KOPT-K1 (cell line): ENCODE measurements around the gene RCCD1.

Source experiments
- H3K27ac ChIP-seq: fragments of 200-600 bp; sonication (generic); 2 replicates; pipeline ENCODE4 v1.5.1; 2016; ENCODE audit warnings: antibody characterized with exemption, mild to moderate bottlenecking, low read depth, low read length; ENCODE audit not compliant: poor library complexity, severe bottlenecking
- H3K36me3 ChIP-seq: fragments of 200-600 bp; sonication (generic); 2 replicates; pipeline ENCODE4 v1.5.1; 2017; ENCODE audit warnings: antibody characterized with exemption, mild to moderate bottlenecking, low read length, moderate library complexity; ENCODE audit not compliant: insufficient read depth
- H3K9me3 ChIP-seq: fragments of 200-600 bp; sonication (generic); 2 replicates; pipeline ENCODE4 v1.5.1; 2017; ENCODE audit warnings: antibody characterized with exemption, low read length, mild to moderate bottlenecking; ENCODE audit not compliant: insufficient read depth, poor library complexity, severe bottlenecking

The RCCD1 gene

DNA sequence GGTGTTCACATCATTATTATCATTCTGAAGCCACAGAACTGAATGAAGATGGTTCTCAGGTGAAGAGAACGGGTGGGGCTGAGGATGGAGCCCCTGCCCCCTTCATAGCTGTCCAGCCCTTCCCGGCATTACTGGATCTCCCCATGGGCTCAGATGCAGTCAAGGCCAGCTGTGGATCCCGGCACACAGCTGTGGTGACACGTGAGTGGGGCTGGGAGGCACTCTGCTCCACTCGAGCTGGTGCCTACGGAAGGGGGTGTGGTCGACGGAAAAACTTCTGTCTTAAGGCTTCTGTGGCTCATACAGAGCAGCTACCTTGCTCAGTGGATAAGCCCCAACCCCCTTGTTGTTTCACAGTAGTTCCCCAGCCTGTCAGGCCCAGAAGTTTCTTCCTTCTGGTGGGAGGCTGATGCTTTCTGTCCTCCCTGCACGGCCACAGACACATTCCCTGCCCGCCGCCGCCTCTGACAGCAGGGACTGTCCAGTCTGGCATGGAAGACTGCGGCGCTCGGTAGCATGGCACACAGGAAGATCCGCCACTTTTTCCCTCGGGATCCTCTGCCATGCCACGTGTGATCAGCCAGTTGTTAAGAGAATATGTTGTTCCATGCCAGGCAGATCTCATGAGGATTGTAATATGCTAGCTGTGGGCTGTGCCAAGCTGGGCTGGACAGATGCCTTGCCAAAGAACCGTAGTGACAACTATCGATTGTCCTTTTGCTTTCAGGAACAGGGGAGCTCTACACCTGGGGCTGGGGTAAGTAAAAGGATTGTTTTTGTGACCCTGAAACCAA lies 5.8 kb downstream of the RCCD1 start:
- Histone ChIP-seq H3K36me3 (peaks cover 80% of the 10 kb centered on the region), H3K9me3 (no peaks in the 10 kb centered on the region), H3K27ac (no peak overlapping the region)

GRCh38 chr15:90962021-90962420 lies 7.3 kb downstream of the RCCD1 start:
- peaks cover 95% of the 10 kb centered on the region for H3K36me3 ChIP-seq
- no peaks in the 10 kb centered on the region for H3K9me3 ChIP-seq
- no peak overlapping the region for H3K27ac ChIP-seq

DNA sequence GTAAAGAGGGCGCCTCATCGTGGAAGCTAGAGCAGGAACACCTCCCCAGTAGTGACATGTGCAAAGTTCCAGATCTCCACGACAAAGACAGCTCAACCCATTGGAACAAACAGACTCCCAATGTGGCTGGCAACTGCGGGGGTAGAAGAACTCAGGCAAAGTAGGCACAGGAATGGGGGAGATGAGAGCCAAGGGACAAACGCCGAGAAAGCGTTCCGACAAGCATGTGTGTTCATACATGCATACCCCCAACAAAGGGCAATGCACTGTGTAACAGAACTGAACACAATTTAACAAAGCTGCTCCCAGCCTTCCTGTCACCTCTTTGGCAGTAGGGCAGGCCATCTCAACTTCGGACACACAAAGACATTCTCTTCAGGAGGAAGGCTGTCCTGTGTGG lies 11.6 kb downstream of the RCCD1 start:
- no peaks in the 10 kb centered on the region for H3K9me3 ChIP-seq
- H3K36me3 ChIP-seq, result peaks cover 100% of the 10 kb centered on the region
- no peak overlapping the region for H3K27ac ChIP-seq

GRCh38 chr15:90967206-90967605 lies 12.5 kb downstream of the RCCD1 start:
- H3K27ac ChIP-seq, result no peak overlapping the region
- no peaks in the 10 kb centered on the region for H3K9me3 ChIP-seq
- peaks cover 98% of the 10 kb centered on the region for H3K36me3 ChIP-seq

DNA sequence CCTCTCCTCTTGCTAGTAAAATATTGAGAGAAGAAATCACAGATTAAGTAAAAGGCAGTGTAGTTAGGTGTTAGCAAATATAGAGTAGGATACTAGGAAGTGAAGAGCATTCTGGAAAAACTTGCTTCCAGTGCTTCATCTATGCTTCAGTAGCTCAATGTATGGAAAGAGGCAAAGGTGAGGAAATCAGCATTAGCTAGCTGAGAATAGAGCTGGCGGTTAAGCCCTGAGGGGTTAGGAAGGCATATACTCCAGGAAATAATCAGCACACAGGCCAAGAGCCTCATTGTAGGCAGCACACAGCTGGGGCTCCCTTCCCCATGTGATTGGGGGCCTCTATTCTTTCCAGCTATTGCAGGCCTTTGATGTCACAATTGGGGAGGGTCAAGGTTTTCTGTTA lies 13.8 kb downstream of the RCCD1 start:
- peaks cover 98% of the 10 kb centered on the region for H3K36me3 ChIP-seq
- H3K27ac ChIP-seq, result no peak overlapping the region
- no peaks in the 10 kb centered on the region for H3K9me3 ChIP-seq

DNA sequence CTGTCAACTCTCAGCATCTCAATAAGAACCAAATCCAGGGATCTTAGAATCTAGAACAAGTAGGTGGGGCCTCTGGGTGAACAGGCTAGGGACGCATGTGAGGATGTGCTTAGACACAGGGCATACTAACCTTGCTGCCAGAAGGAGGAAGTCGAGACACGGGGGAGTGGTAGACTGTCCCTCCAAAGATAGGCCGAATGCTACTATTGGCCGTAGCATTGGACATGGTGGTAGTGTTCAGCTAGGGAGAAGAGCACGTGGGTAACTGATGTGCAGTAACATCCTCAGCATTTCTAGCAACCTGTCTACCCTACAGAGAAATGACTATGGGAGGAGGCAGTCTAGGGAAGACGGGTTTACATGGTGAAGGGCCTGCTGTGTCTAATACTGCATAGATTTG lies 15.6 kb downstream of the RCCD1 start:
- H3K9me3 ChIP-seq, result no peaks in the 10 kb centered on the region
- H3K36me3 ChIP-seq, result peaks cover 98% of the 10 kb centered on the region
- H3K27ac ChIP-seq, result no peak overlapping the region

DNA sequence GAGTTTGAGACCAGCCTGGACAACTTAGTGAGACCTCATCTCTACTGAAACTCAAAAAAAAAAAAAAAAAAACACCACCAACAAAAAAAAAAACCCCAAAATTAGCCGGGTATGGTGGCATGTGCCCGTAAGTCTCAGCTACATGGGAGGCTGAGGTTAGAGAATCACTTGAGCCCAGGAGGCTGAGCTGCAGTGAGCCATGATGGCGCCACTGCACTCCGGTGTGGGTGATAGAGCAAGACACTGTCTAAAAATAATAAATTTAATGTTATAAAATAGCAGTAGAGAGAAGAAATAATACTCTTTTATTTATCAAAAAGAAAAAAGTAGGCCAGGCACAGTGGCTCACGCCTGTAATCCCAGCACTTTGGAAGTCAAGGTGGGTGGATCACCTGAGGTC lies 17.4 kb downstream of the RCCD1 start:
- Histone ChIP-seq H3K9me3 (no peaks in the 10 kb centered on the region), H3K36me3 (peaks cover 98% of the 10 kb centered on the region), H3K27ac (no peak overlapping the region)

GRCh38 chr15:90974216-90974615 lies 19.5 kb downstream of the RCCD1 start:
- H3K9me3 ChIP-seq, result no peaks in the 10 kb centered on the region
- H3K27ac ChIP-seq, result no peak overlapping the region
- peaks cover 98% of the 10 kb centered on the region for H3K36me3 ChIP-seq

DNA sequence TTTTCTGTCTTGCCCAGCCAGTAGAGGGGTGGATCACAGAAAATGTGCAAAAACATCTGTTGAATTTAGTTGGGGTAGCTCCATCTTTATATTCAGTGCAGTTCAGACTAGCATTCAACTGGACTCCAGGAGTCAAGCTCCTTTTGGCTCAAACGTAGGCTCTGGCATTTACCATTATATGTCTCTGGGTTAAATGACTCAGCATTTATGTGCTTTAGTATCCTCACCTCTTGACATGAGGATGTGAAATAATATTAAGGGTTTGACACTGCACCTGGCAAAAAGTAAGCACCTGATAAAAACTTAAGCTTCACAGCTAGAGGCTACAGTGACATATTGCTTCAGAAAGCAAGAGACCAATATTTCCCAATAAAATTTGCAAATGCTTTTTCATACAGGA lies 24.9 kb downstream of the RCCD1 start:
- H3K36me3 ChIP-seq, result peaks cover 100% of the 10 kb centered on the region
- H3K9me3 ChIP-seq, result no peaks in the 10 kb centered on the region
- H3K27ac ChIP-seq, result no peak overlapping the region

DNA sequence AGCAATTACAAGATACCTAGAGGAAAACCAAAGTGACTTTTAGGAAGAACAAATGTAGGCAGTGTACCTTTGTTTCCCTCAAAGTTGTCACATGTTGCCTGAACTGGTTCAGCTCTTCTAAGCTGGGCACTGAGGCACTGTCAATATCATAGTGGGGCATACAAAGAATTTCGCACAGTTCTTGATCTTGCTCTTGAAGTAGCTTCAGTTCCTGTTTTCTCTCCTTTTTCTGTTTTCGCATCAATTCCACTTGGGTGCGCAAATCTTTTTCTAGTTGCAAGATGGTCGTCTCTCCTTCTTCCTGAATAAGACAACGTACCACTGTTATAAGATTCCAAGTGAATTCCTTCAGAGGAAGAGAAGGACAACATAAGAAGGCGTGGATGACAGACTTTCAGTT lies 27.0 kb downstream of the RCCD1 start:
- H3K36me3 ChIP-seq, result peaks cover 86% of the 10 kb centered on the region
- H3K27ac ChIP-seq, result no peak overlapping the region
- H3K9me3 ChIP-seq, result no peaks in the 10 kb centered on the region

GRCh38 chr15:90982135-90982534 lies 27.5 kb downstream of the RCCD1 start:
- no peaks in the 10 kb centered on the region for H3K9me3 ChIP-seq
- peaks cover 86% of the 10 kb centered on the region for H3K36me3 ChIP-seq
- H3K27ac ChIP-seq, result no peak overlapping the region

DNA sequence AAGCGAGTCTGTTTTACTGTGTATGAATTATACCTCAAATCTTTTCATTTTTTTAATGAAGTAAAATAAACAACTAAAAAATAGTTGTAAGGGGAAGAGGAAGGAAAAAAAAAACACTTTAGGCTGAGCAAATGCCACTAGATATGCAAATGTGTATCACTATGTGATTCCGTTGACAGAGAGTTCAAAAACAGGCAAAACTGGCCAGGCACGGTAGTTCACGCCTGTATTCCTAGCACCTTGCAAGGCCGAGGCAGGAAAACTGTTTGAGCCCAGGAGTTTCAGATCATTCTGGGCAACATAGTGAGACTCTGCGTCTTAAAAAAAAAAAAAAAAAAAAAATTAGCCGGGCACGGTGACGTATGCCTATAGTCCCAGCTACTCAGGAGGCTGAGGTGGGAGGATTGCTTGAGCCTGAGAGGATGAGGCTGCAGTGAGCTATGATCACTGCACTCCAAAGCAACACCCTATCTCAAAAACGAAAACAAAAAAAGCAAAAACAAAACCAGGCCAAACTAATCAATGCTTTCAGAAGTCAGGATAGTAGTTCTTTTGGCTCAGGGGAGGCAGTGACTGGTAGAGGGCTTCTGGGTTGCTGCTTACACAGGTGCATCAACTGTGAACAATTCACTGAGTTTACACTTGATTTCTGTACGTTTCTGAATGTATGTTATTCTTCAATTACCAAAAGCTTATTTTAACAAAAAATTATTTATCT lies 32.3 kb downstream of the RCCD1 start:
- Histone ChIP-seq H3K9me3 (no peaks in the 10 kb centered on the region), H3K36me3 (peaks cover 38% of the 10 kb centered on the region), H3K27ac (no peak overlapping the region)

GRCh38 chr15:90987561-90988141 lies 33.0 kb downstream of the RCCD1 start:
- no peaks in the 10 kb centered on the region for H3K9me3 ChIP-seq
- no peak overlapping the region for H3K27ac ChIP-seq
- peaks cover 31% of the 10 kb centered on the region for H3K36me3 ChIP-seq

DNA sequence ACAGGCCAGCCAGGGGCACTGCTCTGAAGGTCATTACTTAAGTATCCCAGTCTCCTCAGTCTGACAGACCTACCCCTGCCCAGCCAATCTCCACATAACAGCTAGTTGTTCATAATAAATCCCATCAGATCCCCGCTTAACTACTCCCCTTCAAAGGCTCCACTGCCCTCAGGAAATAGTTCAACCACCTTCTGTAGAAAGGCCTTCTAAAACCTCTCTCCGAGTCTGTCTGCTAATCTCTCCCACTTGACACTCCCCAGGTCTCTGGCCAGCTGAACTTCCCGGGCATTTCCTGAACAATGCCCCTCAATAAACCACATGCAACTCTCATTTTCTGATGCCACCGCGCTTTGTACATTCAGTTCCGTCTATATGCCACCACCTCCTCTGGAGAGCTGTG lies 33.6 kb downstream of the RCCD1 start:
- H3K27ac ChIP-seq, result no peak overlapping the region

GRCh38 chr15:90989040-90989768 lies 34.5 kb downstream of the RCCD1 start:
- Histone ChIP-seq H3K36me3 (peaks cover 15% of the 10 kb centered on the region), H3K27ac (no peak overlapping the region), H3K9me3 (no peaks in the 10 kb centered on the region)

More for the DNA sequence above, 33.6 kb downstream of the RCCD1 start:
- no peaks in the 10 kb centered on the region for H3K9me3 ChIP-seq
- peaks cover 24% of the 10 kb centered on the region for H3K36me3 ChIP-seq
